CD4-positive, alpha-beta T cell treated with Interleukin-4 for 4 hours (primary cell): Measurements from ENCODE around the gene NCK1.
"Not testable (repeated sequence)": the region's sequence is repeated elsewhere in the genome, so short reads cannot be mapped to it uniquely, and the experiment has no call there.

ENCODE experiments used
- DNase-seq: peaks from one replicate; pipeline ENCODE4 v3.0.0-alpha.2; 2020

Gene NCK1

DNA sequence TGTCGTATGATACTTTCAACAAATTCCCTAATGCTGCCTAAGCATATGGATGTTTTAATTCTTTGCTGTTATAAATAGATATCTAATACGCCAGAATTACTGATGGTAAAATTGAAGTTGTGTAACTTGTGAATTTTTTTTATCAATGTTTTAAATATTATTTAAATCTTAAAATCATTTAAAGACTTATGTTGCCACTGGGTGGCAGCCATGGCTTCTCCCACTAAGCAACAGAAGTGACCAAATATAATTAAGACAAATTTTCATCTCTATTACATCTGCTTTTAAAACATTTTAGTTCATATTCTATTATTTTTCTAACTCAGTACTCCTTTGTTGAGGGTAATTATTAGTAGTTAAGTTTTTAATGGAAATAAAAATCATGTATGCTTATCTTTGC is 87.7 kb downstream of the NCK1 start:
- DNase-seq, result no peak

DNA sequence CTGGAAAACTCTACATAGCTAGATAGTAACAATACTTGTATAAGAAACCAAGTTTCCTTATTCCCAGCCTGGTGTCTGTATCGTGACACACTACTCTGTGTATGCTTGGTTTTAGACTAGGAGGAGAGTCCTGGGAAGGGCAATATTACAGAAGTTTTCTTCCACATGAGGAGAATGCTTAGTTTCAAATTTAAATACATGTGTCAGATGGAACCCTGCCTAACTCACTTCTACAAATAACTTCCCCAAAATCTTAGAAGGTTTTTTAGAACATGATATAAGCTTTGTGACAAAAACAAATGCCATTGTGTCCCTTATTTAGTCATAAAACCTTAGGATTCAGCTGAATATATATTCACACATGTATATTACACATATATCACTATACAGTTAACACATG is 88.6 kb downstream of the NCK1 start:
- DNase-seq, result no peak

DNA sequence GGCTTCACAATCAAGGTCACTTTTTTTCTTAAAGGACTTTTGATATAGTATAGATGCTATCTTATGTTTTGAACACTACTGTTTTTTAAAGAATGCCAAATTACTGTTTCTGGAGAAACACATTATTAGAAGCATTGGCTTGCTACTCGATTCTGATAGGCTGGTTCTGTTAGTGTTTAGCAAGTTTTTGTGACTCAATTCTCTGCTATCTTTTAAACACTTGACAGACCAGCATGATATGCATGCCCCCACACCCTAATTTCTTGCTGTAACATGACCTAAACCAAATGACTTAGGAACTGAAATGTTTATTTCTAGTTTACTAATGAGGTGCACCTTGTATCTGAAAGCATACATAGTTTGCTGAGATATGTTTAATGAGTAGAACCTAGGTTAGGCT is 90.3 kb downstream of the NCK1 start:
- DNase-seq, result no peak

DNA sequence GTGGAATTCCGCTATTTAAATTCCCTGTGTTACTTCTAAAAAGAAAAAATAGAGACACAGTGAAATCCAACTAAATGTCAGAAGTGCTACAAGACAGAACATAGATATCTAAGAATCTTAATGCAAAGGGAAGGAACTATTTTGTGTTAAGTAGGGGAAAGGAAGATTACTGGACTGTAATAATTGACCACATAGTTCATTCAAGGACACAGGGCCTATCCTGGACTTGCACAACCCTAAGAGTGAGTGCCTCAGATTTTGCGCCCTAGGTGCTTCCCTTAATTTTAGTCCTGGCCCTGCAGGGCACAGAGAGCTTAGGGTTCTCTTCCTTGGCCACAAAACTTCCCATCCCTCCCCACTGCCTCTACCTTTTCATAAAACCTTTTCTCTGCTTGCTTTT is 92.2 kb downstream of the NCK1 start:
- DNase-seq, result no peak

- no peak for DNase-seq
These were observed 93.2 kb downstream of the NCK1 start for GRCh38 chr3:136954980-136955780.

DNA sequence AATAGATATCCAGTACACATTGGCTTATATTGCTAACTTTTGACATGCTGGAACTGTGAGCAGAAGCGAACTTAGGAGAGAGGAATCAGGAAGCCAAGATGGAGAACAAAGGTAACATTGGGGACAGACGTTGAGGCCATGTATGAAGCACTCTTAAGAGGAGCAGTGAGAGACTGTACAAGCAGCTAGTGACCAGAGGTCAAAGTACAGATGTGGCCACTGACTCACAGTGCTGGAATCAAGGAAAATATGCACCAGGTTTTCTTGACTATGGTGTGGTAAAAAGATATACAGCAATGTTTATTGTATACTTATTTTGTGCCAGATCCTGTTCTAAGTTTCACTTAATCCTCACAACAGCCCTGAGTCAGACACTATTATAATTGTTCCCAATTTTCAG is 93.8 kb downstream of the NCK1 start:
- no peak for DNase-seq

GRCh38 chr3:136956971-136957370 is 95.0 kb downstream of the NCK1 start:
- DNase-seq, result no peak

DNA sequence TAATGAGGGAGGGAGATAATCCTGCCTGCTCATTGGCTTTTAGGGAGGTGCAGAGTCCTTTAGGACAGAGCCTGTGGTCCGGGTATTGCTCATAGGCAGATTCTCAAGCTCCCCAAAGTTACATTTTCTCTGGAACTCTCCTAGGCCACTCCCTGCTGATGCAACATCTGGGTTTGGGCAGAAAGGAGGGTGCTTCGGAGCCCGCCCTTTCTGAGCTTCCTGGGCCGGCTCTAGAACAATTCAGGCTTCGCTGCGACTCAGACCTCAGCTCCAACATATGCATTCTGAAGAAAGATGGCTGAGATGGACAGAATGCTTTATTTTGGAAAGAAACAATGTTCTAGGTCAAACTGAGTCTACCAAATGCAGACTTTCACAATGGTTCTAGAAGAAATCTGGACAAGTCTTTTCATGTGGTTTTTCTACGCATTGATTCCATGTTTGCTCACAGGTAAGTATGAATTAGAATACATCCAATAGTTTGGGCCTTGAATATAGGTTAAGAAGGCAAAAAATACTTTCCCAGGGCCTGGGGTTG is 95.8 kb downstream of the NCK1 start, which contains the start of gene IL20RB:
Gene IL20RB (plus strand): TSS at position 233 of the 538 bp plus-strand sequence. CDS start 131 bp downstream, at position 364.
- DNase-seq, result no peak

DNA sequence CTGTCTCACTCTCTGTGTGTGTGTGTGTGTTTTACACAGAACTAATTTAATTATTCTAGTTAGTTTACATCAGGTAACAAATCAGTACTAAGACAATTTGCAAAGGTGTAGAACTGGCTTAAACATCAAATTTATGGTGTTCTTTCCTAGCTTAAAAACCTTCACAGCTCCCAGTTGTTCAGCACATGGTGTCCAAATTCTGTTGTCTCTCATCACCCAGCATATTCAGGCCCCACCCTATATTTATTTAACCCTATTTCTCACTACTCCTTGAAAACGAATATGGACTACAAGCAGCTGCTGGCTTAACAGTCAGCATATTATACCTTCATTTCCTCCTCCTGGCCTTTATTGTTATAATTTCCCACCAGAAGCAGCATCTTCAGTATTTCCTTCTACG is 96.9 kb downstream of the NCK1 start:
- DNase-seq, result no peak

DNA sequence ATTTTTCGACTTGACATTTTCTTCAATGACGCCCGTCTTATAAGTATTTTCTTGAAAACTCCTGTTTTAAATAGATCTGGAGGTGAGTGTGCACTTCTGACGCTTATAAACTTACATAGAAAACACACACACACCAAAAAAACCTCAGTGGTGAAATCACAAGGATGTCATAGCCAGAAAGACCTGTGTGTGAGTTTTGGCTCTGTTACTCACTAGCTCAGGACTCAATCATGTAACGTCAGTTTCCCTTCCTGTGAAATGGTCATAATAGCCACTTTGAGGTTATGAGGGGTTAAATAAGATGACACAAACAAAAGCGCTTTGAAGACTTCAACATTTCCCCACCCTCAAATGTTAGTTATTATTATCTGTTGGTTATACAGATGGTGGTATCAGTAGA is 97.6 kb downstream of the NCK1 start:
- no peak for DNase-seq

DNA sequence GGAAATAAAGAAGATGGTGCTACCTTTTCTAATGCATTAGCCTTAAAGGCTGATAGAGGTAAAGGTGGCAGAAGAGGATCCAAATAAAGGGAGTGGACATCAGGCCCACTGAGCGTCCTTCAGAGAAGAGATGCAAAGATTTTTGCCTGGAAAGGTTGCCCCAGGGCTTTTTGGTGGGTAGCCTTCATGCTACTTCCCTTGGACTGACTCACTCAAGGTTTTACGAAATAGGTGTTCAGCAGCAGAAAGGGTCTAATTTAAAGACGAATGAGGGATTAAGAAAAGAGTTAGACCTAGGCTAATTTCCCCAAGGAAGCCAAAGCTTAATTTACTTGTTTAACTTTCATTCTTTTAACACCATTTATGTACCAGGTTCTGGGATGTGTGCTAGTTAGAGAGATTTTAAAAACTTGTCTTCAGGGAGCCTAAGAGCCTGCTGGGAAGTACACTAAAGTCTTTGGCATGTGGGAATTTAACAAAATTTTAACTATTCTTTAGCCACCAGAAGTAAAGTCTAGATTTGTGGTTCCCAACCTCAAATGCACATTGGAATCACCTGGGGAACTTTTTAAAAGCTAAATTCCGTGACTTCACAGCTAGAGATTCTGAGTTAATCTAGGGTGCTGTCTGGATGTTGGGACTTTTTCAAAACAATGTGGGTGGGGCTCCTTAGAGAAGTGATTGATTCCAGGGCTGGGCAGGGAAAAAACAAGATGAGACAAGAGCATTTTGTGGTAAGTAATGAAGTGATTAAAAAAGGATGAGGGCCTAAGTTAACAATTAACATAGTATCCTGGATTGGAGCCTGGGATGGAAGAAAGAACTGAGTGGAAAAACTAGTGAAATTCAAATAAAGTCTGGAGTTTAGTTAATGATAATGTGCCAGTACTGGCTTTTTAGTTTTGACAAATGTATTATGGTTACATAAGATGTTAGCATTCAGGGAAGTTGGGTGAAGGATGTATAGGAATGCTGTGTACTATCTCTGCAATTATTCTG is 99.1 kb downstream of the NCK1 start:
- DNase-seq, result no peak

GRCh38 chr3:136962927-136963326 is 100.9 kb downstream of the NCK1 start:
- no peak for DNase-seq

DNA sequence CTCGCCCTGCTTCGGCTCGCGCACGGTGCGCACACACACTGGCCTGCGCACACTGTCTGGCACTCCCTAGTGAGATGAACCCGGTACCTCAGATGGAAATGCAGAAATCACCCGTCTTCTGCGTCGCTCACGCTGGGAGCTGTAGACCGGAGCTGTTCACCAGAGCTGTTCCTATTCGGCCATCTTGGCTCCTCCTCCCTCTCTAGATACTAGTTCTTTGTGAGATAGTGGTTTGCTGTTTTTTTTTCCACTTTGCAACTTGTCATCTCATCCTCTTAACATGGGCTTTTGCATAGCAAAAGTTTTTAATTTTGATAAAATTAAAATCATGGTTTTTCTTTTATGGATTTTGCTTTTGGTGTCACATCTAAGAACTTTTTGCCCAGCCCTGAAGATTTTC is 107.5 kb downstream of the NCK1 start:
- DNase-seq, result not testable (repeated sequence)

GRCh38 chr3:136973352-136973751 is 111.3 kb downstream of the NCK1 start:
- no peak for DNase-seq

DNA sequence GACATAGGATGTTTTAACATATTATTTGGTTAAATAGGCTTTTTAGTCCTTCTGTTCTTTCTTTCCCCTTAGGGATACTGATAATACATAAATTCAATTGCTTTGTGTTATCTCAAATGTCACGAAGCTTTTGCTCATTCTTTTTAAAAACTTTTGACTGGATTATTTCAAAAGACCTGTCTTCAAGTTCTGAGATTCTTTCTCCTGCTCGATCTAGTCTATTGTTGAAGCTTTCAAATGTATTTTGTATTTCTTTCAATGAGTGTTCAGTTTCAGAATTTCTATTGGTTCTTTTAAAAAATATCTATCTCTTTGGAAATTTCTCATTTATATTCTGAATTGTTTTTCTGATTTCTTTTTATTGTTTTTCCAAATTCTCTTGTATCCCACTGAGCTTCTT is 112.7 kb downstream of the NCK1 start:
- DNase-seq, result no peak

- DNase-seq, result no peak
These were observed 117.2 kb downstream of the NCK1 start for GRCh38 chr3:136979204-136979603.

GRCh38 chr3:136979684-136980083 is 117.7 kb downstream of the NCK1 start:
- no peak for DNase-seq

DNA sequence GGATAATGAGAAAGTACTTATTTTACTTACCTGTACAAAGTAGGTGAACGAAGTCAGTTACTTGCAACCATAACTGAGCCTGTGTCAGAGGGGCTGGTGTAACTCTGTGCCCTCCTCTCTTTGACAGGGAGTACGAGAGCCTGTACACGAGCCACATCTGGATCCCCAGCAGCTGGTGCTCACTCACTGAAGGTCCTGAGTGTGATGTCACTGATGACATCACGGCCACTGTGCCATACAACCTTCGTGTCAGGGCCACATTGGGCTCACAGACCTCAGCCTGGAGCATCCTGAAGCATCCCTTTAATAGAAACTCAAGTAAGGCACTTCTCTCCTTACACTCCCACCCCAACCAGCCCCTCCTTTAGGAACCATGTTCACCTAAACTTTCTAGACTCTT is 120.0 kb downstream of the NCK1 start:
- no peak for DNase-seq

DNA sequence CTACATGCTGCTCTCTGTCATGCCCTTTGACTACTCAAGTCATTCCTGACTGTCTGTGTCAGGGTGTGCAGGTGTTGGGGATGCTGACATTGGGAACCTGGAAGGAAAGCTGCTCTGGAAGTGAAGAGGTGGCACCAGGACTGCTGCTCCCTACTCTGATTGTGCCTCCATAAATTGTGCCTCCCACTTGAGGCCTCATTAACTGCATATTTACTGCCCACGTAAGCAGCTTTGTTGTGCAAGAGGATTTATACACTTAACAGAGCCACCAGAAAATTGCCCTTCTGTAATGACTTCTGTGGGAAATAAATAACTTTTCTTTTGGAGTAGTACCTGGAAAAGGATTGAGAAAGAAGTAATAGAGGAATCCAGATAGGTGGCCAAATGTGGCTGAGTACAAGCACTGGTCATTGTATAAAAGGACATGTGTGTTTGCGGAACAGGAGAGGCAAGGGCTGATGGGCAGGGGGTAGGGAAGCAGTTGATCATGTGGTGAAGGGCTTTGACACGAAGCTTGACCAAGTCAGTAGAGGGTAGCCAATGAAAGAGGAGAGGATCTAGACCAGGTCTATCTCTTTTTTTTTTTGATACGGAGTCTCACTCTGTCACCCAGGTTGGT is 120.6 kb downstream of the NCK1 start:
- DNase-seq, result no peak

DNA sequence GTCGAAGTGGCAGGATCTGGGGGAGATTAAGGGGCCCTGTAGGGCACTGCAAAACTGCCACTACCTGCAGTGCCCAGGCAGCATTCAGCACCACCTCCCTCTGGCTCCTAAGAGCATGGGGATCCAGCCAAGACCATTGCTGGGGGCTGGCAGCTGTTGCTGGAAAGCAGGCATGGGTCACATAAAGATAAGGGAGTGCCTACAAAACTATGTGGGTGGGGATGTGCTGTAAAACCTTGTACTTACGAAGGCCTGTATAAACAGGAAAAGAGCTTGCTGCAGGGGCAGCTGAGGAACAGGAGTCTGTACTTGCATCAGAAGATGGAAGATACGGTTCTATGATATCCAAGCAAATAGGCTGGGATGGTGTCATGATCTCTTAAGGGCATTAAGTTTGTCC is 122.8 kb downstream of the NCK1 start:
- DNase-seq, result no peak

DNA sequence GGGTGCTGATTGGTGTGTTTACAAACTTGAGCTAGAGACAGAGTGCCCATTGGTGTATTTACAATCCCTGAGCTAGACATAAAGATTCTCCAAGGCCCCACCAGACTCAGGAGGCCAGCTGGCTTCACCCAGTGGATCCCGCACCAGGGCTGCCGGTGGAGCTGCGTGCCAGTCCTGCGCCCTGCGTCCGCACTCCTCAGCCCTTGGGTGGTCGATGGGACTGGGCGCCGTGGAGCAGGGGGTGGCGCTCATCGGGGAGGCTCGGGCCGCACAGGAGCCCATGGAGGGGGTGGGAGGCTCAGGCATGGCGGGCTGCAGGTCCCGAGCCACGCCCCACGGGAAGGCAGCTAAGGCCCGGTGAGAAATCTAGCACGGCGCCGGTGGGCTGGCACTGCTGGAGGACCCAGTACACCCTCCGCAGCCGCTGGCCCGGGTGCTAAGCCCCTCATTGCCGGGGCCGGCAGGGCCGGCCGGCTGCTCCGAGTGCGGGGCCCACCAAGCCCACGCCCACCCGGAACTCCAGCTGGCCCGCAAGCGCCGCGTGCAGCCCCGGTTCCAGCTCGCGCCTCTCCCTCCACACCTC is 125.5 kb downstream of the NCK1 start:
- DNase-seq, result not testable (repeated sequence)

- DNase-seq, result no peak
These were observed 126.6 kb downstream of the NCK1 start for GRCh38 chr3:136988651-136989050.
